A549 treated with CpdA at 1 μM for 4 hours (cell line): ENCODE data around the gene GLIPR1L2. TPM values are rescaled to one million over a fixed set of nuclear protein-coding genes. Genes with fewer than 3 reads are reported as not detected.

ENCODE experiments used
- total RNA-seq: library from RNA; stranded (reverse); fragments of 200-300 nt; extraction: Qiagen RNA extraction; gene quantifications from 5 replicates; pipeline ENCODE4 v1.2.3, GENCODE V29; 2022; ENCODE audit warnings: low read depth

Gene GLIPR1L2
- total RNA-seq: 0.12 to 0.19 TPM (median 0.13 TPM) in 4 of 5 replicates, not detected in the other

DNA sequence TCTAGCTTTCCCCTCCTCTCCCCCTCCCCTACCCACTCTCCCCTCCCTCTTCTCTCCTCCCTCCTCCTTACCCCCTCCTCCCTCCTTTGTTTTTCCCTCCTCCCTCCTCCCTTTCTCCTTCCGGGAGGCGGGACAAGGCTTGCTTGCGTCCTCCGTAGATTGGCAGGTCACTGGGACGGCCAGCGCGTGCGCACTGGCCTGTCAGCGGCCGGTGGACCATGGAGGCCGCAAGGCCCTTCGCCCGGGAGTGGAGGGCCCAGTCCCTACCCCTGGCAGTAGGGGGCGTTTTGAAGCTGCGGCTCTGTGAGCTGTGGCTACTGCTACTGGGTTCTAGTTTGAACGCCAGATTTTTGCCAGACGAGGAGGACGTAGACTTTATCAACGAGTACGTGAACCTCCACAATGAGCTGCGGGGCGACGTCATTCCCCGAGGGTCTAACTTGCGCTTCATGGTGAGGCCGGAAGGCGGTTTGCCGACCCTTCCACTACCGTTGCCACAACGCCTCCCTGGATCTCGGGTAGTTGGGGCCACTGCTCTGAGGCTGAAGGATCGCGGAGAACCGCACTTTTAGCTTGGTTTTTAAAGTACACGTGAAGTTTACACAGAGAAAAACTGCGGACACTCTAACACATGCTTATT, at the start of gene GLIPR1L2:
GLIPR1L2 (plus strand) TSS at position 191 of the 640 bp plus-strand sequence; CDS start at position 219, 28 bp downstream.

DNA sequence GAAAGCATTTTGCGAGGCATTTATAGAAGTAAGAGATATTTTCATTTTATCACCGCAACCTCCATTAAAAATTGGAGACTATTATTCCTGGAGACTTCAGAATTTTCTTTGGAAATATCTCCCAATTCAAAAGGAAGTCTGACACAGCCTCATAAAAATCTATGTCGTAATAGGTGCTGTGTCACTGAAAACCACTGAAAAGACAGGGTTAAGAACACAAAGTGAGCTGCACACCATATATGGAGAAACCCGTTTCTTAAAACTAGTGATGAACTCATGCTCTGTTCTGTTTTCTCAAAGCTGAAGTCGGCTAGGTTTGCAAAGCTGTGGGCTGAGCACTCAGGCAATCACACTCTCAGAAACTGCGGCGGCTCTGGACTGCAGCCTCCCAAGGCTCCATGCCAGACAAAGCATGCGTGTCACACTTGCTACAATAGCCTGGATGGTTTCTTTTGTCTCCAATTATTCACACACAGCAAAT, 89.6 kb downstream of the GLIPR1L2 start, which contains the start of gene GLIPR1:
GLIPR1 (plus strand) TSS at position 287 of the 481 bp plus-strand sequence; CDS start at position 413, 126 bp downstream.

Other genes starting within 250 kb of the GLIPR1L2 start
- not detected in 5 replicates for gene KCNC2, start 181.2 kb upstream of the GLIPR1L2 start, total RNA-seq
- 1.3 to 1.9 TPM (median 1.7 TPM) in 5 replicates for gene CAPS2, start 60.8 kb upstream of the GLIPR1L2 start, total RNA-seq
- not detected in 5 replicates for gene GLIPR1L1, start 56.4 kb upstream of the GLIPR1L2 start, total RNA-seq
- 23.2 to 33.8 TPM (median 30.2 TPM) in 5 replicates for gene GLIPR1, start 89.7 kb downstream of the GLIPR1L2 start, total RNA-seq
- 57.7 to 109 TPM (median 67.1 TPM) in 5 replicates for gene KRR1, start 120.5 kb downstream of the GLIPR1L2 start, total RNA-seq